Activated effector memory CD4-positive, alpha-beta T cell treated with Interleukin-2 at 50 U/mL for 16 hours (primary cell): ENCODE results near the gene PNP.

Experiments
- DNase-seq: peaks from one replicate; pipeline ENCODE4 v3.0.0-alpha.2; 2020

PNP gene

GRCh38 chr14:20455355-20456300 is 13.6 kb upstream of the PNP start:
- DNase-seq, result no peak

- DNase-seq, result no peak
These were observed 12.2 kb upstream of the PNP start for GRCh38 chr14:20456971-20457370.

- no peak for DNase-seq
These were observed 11.0 kb upstream of the PNP start for GRCh38 chr14:20458031-20458789.

GRCh38 chr14:20460458-20461224 is 8.6 kb upstream of the PNP start:
- DNase-seq, result peak; percentile 51

GRCh38 chr14:20461225-20462141 is 7.7 kb upstream of the PNP start, which contains the start of gene PIP4P1:
PIP4P1 (minus strand) TSS chr14:20461434; CDS start chr14:20461325, 109 bp downstream.
- DNase-seq, result peak; percentile 97

- no peak for DNase-seq
These were observed 403 bp upstream of the PNP start for GRCh38 chr14:20468764-20469241.

- DNase-seq, result peak; percentile 37
These were observed 840 bp downstream of the PNP start for GRCh38 chr14:20469890-20470602.

GRCh38 chr14:20470603-20470901 is 1.3 kb downstream of the PNP start:
- no peak for DNase-seq

GRCh38 chr14:20472536-20473169 is 3.4 kb downstream of the PNP start:
- no peak for DNase-seq

GRCh38 chr14:20476776-20477175 is 7.6 kb downstream of the PNP start:
- DNase-seq, result no peak

- DNase-seq, result peak; percentile 22
These were observed 8.1 kb downstream of the PNP start for GRCh38 chr14:20477211-20477876.

GRCh38 chr14:20478894-20479293 is 9.7 kb downstream of the PNP start:
- no peak for DNase-seq

GRCh38 chr14:20482382-20482781 is 13.2 kb downstream of the PNP start:
- no peak for DNase-seq

GRCh38 chr14:20485900-20486299 is 16.7 kb downstream of the PNP start:
- DNase-seq, result no peak

- no peak for DNase-seq
These were observed 17.6 kb downstream of the PNP start for GRCh38 chr14:20486684-20487395.

- DNase-seq, result no peak
These were observed 18.2 kb downstream of the PNP start for GRCh38 chr14:20487396-20487725.

- DNase-seq, result peak; percentile 13
These were observed 20.1 kb downstream of the PNP start for GRCh38 chr14:20489093-20489994.

- no peak for DNase-seq
These were observed 21.4 kb downstream of the PNP start for GRCh38 chr14:20490563-20490962.

- DNase-seq, result no peak
These were observed 23.3 kb downstream of the PNP start for GRCh38 chr14:20492486-20492885.
